Psoas muscle (tissue), 8 donors: Measurements from ENCODE around the gene FER. TPM values are rescaled to one million over a fixed set of nuclear protein-coding genes. Genes with fewer than 3 reads are reported as not detected.
"Not testable (repeated sequence)": the region's sequence is repeated elsewhere in the genome, so short reads cannot be mapped to it uniquely, and the experiment has no call there.

Experiments
- ATAC-seq, 4 donors: fragments of 200-7000 bp; cut with Tn5 transposase; one replicate each; pipeline ENCODE4 v1.9.1; 2020; ENCODE audit warnings: moderate library complexity in 3 of 4, mild to moderate bottlenecking in 2 of 4
- DNase-seq, 2 donors: peaks; one replicate each; pipeline ENCODE4 v3.0.0-alpha.2; 2020
- H3K27ac ChIP-seq: fragments of 200-600 bp; one replicate; pipeline ENCODE4 v1.8.0; 2022
- H3K27me3 ChIP-seq, 3 donors: fragments of 200-600 bp in 1 of 3; one replicate each; pipeline versions ENCODE4 v1.6.1 to v1.8.0; 2013 to 2022; ENCODE audit warnings: low read length in 2 of 3, mild to moderate bottlenecking in 2 of 3, moderate library complexity in 1 of 3; ENCODE audit not compliant: insufficient read depth in 3 of 3
- H3K36me3 ChIP-seq, 2 donors: fragments of 200-600 bp in 1 of 2; one replicate each; pipeline versions ENCODE4 v1.6.1 to v1.8.0; 2013 to 2022; ENCODE audit warnings: low read depth in 1 of 2, mild to moderate bottlenecking in 1 of 2, moderate library complexity in 1 of 2; ENCODE audit not compliant: insufficient read depth in 1 of 2
- H3K4me1 ChIP-seq: fragments of 200-600 bp; one replicate; pipeline ENCODE4 v1.8.0; 2022
- H3K4me3 ChIP-seq: fragments of 200-600 bp; one replicate; pipeline ENCODE4 v1.8.0; 2022; ENCODE audit warnings: mild to moderate bottlenecking
- H3K9me3 ChIP-seq: fragments of 200-600 bp; one replicate; pipeline ENCODE4 v1.8.0; 2022
- CTCF ChIP-seq: fragments of 200-600 bp; IDR thresholded peaks from one replicate; pipeline ENCODE4 v1.8.0; 2022; ENCODE audit warnings: antibody characterized with exemption
- WGBS, 3 donors: extraction: QIAGEN DNeasy Blood & Tissue Kit; methylation state at CpG; one replicate each; pipeline versions ENCODE4 v1.1.6 to v1.1.7; 2013; 5-methylcytosine and 5-hydroxymethylcytosine counted together
- intact Hi-C, 2 donors: fragments of 100-400 bp; cut with DNase I; formaldehyde crosslinking; loops; one replicate each; pipeline versions ENCODE4 v1.11.0 to v1.14.2; 2022
- polyA plus RNA-seq, 3 donors: library from polyadenylated mRNA; stranded (reverse); fragments of 200-250 nt; gene quantifications; one replicate each; pipeline ENCODE4 v1.2.3, GENCODE V29; 2013
- total RNA-seq, 4 donors: library from RNA; stranded (reverse); fragmentation: NEBNext Ultra II Directional in 2 of 4; extraction: Animal tissue kit (Norgen Biotek cat#: 25700) in 2 of 4; gene quantifications; one replicate each; pipeline versions ENCODE4 v1.2.1 to v1.2.4, GENCODE V29; 2021 to 2023
- donor health status: healthy with polysubstance abuse.
- donor health status: DM: no; HTN: no; CAD: no; lungs with moderate emphysema.
- donor health status: Bipolar disorder and iron deficiency.
- donor health status: healthy.
- donor health status: DM: yes; HTN: yes; CAD: no.
- donor health status: DM: no; HTN: no; CAD: no.
- donor health status: DM: no; HTN: no; CAD: no.
- donor health status: DM: yes; HTN: yes; CAD: no.

The FER gene
- total and polyA plus RNA-seq, 7 donors = 0.66 to 7.6 (median 4.6) TPM

- Histone ChIP-seq H3K27ac (no peak overlapping the region), H3K4me1 (no peaks in the 10 kb centered on the region), H3K4me3 (no peak overlapping the region), H3K36me3 (no peaks in the 10 kb centered on the region), H3K9me3 (no peaks in the 10 kb centered on the region), H3K27me3 (no peaks in the 10 kb centered on the region)
- intact Hi-C loops = no loop called here
- 81 to 90% (median 84%) methylated on average over 3 of the region's 3 CpGs for WGBS, 3 donors
- no peak for ATAC-seq
- no peak for TF ChIP-seq CTCF
- no peak for DNase-seq
These were observed 15.0 kb downstream of the FER start for GRCh38 chr5:108762660-108763059.

DNA sequence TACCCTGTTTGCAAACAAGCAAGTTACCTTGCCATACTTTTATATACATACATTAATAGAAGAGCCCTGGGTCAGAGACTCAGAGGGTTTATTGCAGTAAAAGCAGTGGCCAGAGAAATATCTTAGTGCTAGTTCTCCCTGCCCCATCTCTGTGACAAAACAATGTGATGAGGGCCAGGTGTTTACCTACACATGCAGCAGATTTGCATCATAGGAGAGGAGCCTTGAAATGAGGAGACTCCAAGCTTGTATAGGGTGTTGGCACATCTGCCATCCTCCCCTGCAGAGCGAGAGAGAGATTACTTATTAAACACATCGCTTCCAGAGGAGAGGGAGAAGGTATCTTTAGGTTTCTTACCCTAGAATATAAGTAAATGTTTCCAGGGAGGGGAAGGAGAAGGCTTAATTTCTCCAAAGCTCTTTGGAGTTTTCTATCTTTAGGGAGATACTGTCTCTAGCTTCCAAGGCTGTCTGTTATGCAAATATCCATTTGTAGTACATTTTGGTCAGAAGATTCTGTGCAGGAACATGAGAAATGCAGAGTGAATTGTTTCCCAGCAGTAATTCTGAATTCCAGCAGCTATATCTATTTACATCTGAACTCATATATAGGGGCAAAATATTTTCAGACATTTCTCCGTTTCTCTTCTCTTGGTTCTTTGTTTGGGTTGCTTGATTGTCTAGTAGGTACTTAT is 15.7 kb downstream of the FER start:
- 92 to 96% (median 92%) methylated on average over 3 of the region's 3 CpGs for WGBS, 3 donors
- no peak overlapping the region for H3K4me3 ChIP-seq

GRCh38 chr5:108765647-108766046 is 17.9 kb downstream of the FER start:
- ATAC-seq (no peak), DNase-seq (no peak)
- Histone ChIP-seq H3K27me3 (no peaks in the 10 kb centered on the region), H3K4me1 (peaks cover 10% of the 10 kb centered on the region), H3K9me3 (no peaks in the 10 kb centered on the region), H3K36me3 (no peaks in the 10 kb centered on the region), H3K4me3 (no peak overlapping the region), H3K27ac (no peak overlapping the region)
- TF ChIP-seq CTCF = no peak
- intact Hi-C loops = no loop called here

More for the DNA sequence above, 15.7 kb downstream of the FER start:
- Histone ChIP-seq H3K9me3 (no peaks in the 10 kb centered on the region), H3K36me3 (no peaks in the 10 kb centered on the region), H3K27me3 (no peaks in the 10 kb centered on the region), H3K4me1 (no peaks in the 10 kb centered on the region), H3K27ac (no peak overlapping the region)
- intact Hi-C loops = no loop called here
- no peak for TF ChIP-seq CTCF
- DNase-seq = no peak
- ATAC-seq = no peak

- ATAC-seq, intact Hi-C loops, H3K36me3 ChIP-seq, H3K27me3 ChIP-seq, H3K27ac ChIP-seq, H3K9me3 ChIP-seq, H3K4me1 ChIP-seq, H3K4me3 ChIP-seq, DNase-seq: not testable (repeated sequence)
- WGBS, 3 donors = 90 to 98% (median 92%) methylated on average over 5 of the region's 5 CpGs
These were observed 19.2 kb downstream of the FER start for GRCh38 chr5:108766916-108767315.

DNA sequence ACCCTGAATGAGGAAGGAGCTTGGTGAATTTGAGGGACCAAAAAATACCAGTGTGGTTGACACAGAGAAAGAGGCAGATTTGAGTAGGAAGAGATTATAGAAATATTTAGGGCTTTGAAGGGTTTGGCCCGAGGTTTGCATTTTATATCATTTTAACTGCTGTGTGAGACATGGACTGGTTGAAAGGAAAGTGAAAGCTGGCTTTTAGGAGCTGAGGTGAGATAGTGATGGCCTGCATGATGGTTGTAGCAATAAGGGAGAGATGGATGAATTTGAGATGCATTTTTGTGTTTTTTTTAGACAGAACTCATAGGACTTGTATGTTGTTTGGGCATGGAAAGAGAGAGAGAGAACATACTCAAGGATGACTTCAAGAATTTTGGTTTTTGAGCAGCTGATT is 21.7 kb downstream of the FER start:
- H3K4me1 ChIP-seq = peaks cover 10% of the 10 kb centered on the region
- no peaks in the 10 kb centered on the region for H3K36me3 ChIP-seq
- no peak for TF ChIP-seq CTCF
- H3K27me3 ChIP-seq = no peaks in the 10 kb centered on the region
- H3K9me3 ChIP-seq = no peaks in the 10 kb centered on the region
- no peak overlapping the region for H3K4me3 ChIP-seq
- no peak overlapping the region for H3K27ac ChIP-seq
- WGBS, 3 donors = 67 to 78% (median 70%) methylated on average over 1 of the region's 1 CpG
- intact Hi-C loops = no loop called here
- no peak for ATAC-seq
- no peak for DNase-seq
